HG02943 (cell line): Measurements from ENCODE around the gene IL34.
"Not testable (repeated sequence)": the region's sequence is repeated elsewhere in the genome, so short reads cannot be mapped to it uniquely, and the experiment has no call there.

ENCODE experiments used
- ATAC-seq: cut with Tn5 transposase; IDR thresholded peaks from one replicate; pipeline ENCODE4 v1.9.1; 2021; ENCODE audit warnings: mild to moderate bottlenecking, low read depth, moderate library complexity; ENCODE audit not compliant: unreplicated experiment

IL34 gene

GRCh38 chr16:70630960-70631745 is 15.2 kb upstream of the IL34 start:
- no peak for ATAC-seq

GRCh38 chr16:70632273-70632672 is 14.1 kb upstream of the IL34 start:
- no peak for ATAC-seq

- ATAC-seq = not testable (repeated sequence)
Observed at GRCh38 chr16:70633617-70634016, 12.7 kb upstream of the IL34 start.

- no peak for ATAC-seq
Observed at GRCh38 chr16:70634861-70635260, 11.5 kb upstream of the IL34 start.

- no peak for ATAC-seq
Observed at GRCh38 chr16:70635336-70636016, 10.9 kb upstream of the IL34 start.

- no peak for ATAC-seq
Observed at GRCh38 chr16:70638814-70639792, 7.3 kb upstream of the IL34 start.

- ATAC-seq = no peak
Observed at GRCh38 chr16:70642633-70643032, 3.7 kb upstream of the IL34 start.

GRCh38 chr16:70643264-70643663 is 3.1 kb upstream of the IL34 start:
- not testable (repeated sequence) for ATAC-seq

- no peak for ATAC-seq
Observed at GRCh38 chr16:70644763-70645597, 1.4 kb upstream of the IL34 start.

GRCh38 chr16:70647441-70648359 is 1.3 kb downstream of the IL34 start:
- ATAC-seq = no peak

GRCh38 chr16:70648606-70649005 is 2.2 kb downstream of the IL34 start:
- ATAC-seq = no peak

- no peak for ATAC-seq
Observed at GRCh38 chr16:70649300-70649699, 2.9 kb downstream of the IL34 start.

- ATAC-seq = no peak
Observed at GRCh38 chr16:70650216-70650615, 3.9 kb downstream of the IL34 start.

GRCh38 chr16:70651524-70651923 is 5.2 kb downstream of the IL34 start:
- no peak for ATAC-seq

GRCh38 chr16:70652322-70652721 is 6.0 kb downstream of the IL34 start:
- no peak for ATAC-seq

- no peak for ATAC-seq
Observed at GRCh38 chr16:70653406-70653805, 7.0 kb downstream of the IL34 start.

- no peak for ATAC-seq
Observed at GRCh38 chr16:70653809-70654771, 7.7 kb downstream of the IL34 start.
